DND-41 (cell line): ENCODE measurements around the gene HERC3.

Source experiments
- EZH2 ChIP-seq: IDR thresholded peaks from 3 replicates; pipeline ENCODE4 v1.6.1; 2012; ENCODE audit warnings: borderline replicate concordance, low read depth, mild to moderate bottlenecking, moderate library complexity, low read length, inconsistent platforms; ENCODE audit not compliant: severe bottlenecking
- TF ChIP-seq, protein P1 (sequence below): IDR thresholded peaks from 2 replicates; pipeline ENCODE4 v1.5.1; 2012; ENCODE audit warnings: borderline replicate concordance, low read length, moderate library complexity, mild to moderate bottlenecking; ENCODE audit not compliant: poor library complexity, severe bottlenecking; ENCODE audit errors: extremely low read depth

GRCh38 chr4:88743696-88744095, 151.4 kb downstream of the HERC3 start:
- TF ChIP-seq, protein P1, sequence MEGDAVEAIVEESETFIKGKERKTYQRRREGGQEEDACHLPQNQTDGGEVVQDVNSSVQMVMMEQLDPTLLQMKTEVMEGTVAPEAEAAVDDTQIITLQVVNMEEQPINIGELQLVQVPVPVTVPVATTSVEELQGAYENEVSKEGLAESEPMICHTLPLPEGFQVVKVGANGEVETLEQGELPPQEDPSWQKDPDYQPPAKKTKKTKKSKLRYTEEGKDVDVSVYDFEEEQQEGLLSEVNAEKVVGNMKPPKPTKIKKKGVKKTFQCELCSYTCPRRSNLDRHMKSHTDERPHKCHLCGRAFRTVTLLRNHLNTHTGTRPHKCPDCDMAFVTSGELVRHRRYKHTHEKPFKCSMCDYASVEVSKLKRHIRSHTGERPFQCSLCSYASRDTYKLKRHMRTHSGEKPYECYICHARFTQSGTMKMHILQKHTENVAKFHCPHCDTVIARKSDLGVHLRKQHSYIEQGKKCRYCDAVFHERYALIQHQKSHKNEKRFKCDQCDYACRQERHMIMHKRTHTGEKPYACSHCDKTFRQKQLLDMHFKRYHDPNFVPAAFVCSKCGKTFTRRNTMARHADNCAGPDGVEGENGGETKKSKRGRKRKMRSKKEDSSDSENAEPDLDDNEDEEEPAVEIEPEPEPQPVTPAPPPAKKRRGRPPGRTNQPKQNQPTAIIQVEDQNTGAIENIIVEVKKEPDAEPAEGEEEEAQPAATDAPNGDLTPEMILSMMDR, result no peak
- no peak for TF ChIP-seq EZH2
